ENCODE measurements around the gene ST14.
"Not testable (repeated sequence)": the region's sequence is repeated elsewhere in the genome, so short reads cannot be mapped to it uniquely, and the experiment has no call there.

Gene ST14

GRCh38 chr11:130189492-130190210 lies 30.1 kb downstream of the ST14 start:
- no peak for DNase-seq

GRCh38 chr11:130190371-130190881 lies 30.8 kb downstream of the ST14 start:
- DNase-seq, result no peak

- no peak for DNase-seq
Measured at GRCh38 chr11:130191896-130192295, 32.3 kb downstream of the ST14 start.

GRCh38 chr11:130192845-130193267 lies 33.3 kb downstream of the ST14 start:
- DNase-seq, result no peak

- not testable (repeated sequence) for DNase-seq
Measured at GRCh38 chr11:130193551-130193950, 34.0 kb downstream of the ST14 start.

GRCh38 chr11:130194241-130195023 lies 34.9 kb downstream of the ST14 start:
- DNase-seq, result no peak

- no peak for DNase-seq
Measured at GRCh38 chr11:130197386-130198035, 37.9 kb downstream of the ST14 start.

- DNase-seq, result no peak
Measured at GRCh38 chr11:130198292-130198691, 38.7 kb downstream of the ST14 start.

GRCh38 chr11:130198964-130199363 lies 39.4 kb downstream of the ST14 start:
- DNase-seq, result no peak

GRCh38 chr11:130199792-130200191 lies 40.2 kb downstream of the ST14 start:
- no peak for DNase-seq

- no peak for DNase-seq
Measured at GRCh38 chr11:130201026-130201425, 41.4 kb downstream of the ST14 start.

- DNase-seq, result no peak
Measured at GRCh38 chr11:130202009-130202817, 42.6 kb downstream of the ST14 start.

GRCh38 chr11:130202818-130203689 lies 43.5 kb downstream of the ST14 start:
- no peak for DNase-seq

GRCh38 chr11:130203766-130204702 lies 44.5 kb downstream of the ST14 start:
- DNase-seq, result no peak

- no peak for DNase-seq
Measured at GRCh38 chr11:130204703-130205095, 45.1 kb downstream of the ST14 start.

GRCh38 chr11:130206141-130206540 lies 46.6 kb downstream of the ST14 start:
- no peak for DNase-seq

GRCh38 chr11:130208241-130209127 lies 48.9 kb downstream of the ST14 start:
- DNase-seq, result no peak

GRCh38 chr11:130209128-130209932 lies 49.7 kb downstream of the ST14 start:
- DNase-seq, result no peak
